Karpas-422 (cell line): Measurements from ENCODE around the gene HIP1. TPM values are rescaled to one million over a fixed set of nuclear protein-coding genes. Genes with fewer than 3 reads are reported as not detected.
"Not testable (repeated sequence)": the region's sequence is repeated elsewhere in the genome, so short reads cannot be mapped to it uniquely, and the experiment has no call there.

Experiments
- DNase-seq: peaks from one replicate; pipeline ENCODE4 v3.0.0-alpha.2; 2015
- H2AFZ ChIP-seq: fragments of 200-600 bp; sonication (generic); 2 replicates; pipeline ENCODE4 v1.6.1; 2014; ENCODE audit warnings: antibody characterized with exemption, low read length, mixed read lengths
- H3K27ac ChIP-seq: fragments of 200-600 bp; sonication (generic); 2 replicates; pipeline ENCODE4 v1.5.1; 2014; ENCODE audit warnings: mild to moderate bottlenecking, low read length, moderate library complexity
- H3K27me3 ChIP-seq: fragments of 200-600 bp; sonication (generic); 2 replicates; pipeline ENCODE4 v1.6.1; 2014; ENCODE audit warnings: low read length, mixed read lengths
- H3K36me3 ChIP-seq: fragments of 200-600 bp; sonication (generic); 2 replicates; pipeline ENCODE4 v1.6.1; 2014; ENCODE audit warnings: low read length, mixed read lengths; ENCODE audit not compliant: insufficient read depth
- H3K4me1 ChIP-seq: fragments of 200-600 bp; sonication (generic); 2 replicates; pipeline ENCODE4 v1.6.1; 2014; ENCODE audit warnings: mild to moderate bottlenecking, low read length, mixed read lengths
- H3K4me2 ChIP-seq: fragments of 200-600 bp; sonication (generic); 2 replicates; pipeline ENCODE4 v1.6.1; 2014; ENCODE audit warnings: low read length, low read depth, mild to moderate bottlenecking; ENCODE audit not compliant: poor library complexity, severe bottlenecking
- H3K4me3 ChIP-seq: fragments of 200-600 bp; sonication (generic); 2 replicates; pipeline ENCODE4 v1.5.1; 2014; ENCODE audit warnings: mild to moderate bottlenecking, antibody characterized with exemption, low read length, mixed read lengths
- H3K79me2 ChIP-seq: fragments of 200-600 bp; sonication (generic); 2 replicates; pipeline ENCODE4 v1.6.1; 2014; ENCODE audit warnings: mild to moderate bottlenecking, low read length, mixed read lengths
- H3K9ac ChIP-seq: fragments of 200-600 bp; sonication (generic); 2 replicates; pipeline ENCODE4 v1.6.0; 2014; ENCODE audit warnings: low read length
- H3K9me2 ChIP-seq: fragments of 200-600 bp; sonication (generic), shearing (Covaris generic); replicated peaks from 2 replicates; pipeline ENCODE4 v1.6.0; 2014; ENCODE audit warnings: mild to moderate bottlenecking, low read length, moderate library complexity; ENCODE audit not compliant: insufficient read depth
- H3K9me3 ChIP-seq: fragments of 300-700, 200-600 bp; sonication (generic); 2 replicates; pipeline ENCODE4 v1.6.1; 2014; ENCODE audit warnings: low read length, mixed read lengths
- H4K20me1 ChIP-seq: fragments of 200-600 bp; sonication (generic); 2 replicates; pipeline ENCODE4 v1.6.1; 2014; ENCODE audit warnings: mild to moderate bottlenecking, antibody characterized with exemption, low read length, low read depth; ENCODE audit not compliant: insufficient read depth
- total RNA-seq: library from RNA; depleted of rRNA; stranded (reverse); fragments of >200 nt; shearing (Covaris generic); gene quantifications from 2 replicates; pipeline ENCODE4 v1.2.3, GENCODE V29; 2014; ENCODE audit warnings: low replicate concordance

The HIP1 gene
- total RNA-seq, 1 experiment from 2014 or later, result 0.34 TPM

GRCh38 chr7:75619636-75620035, 119.1 kb downstream of the HIP1 start:
- Histone ChIP-seq H2AFZ (no peak overlapping the region), H3K4me2 (no peak overlapping the region), H3K9me3 (no peaks in the 10 kb centered on the region), H3K9me2 (no peaks in the 10 kb centered on the region), H3K9ac (no peak overlapping the region), H3K4me1 (peaks cover 7% of the 10 kb centered on the region), H3K27me3 (no peaks in the 10 kb centered on the region), H3K4me3 (no peak overlapping the region), H4K20me1 (no peaks in the 10 kb centered on the region), H3K27ac (no peak overlapping the region), H3K36me3 (no peaks in the 10 kb centered on the region), H3K79me2 (no peaks in the 10 kb centered on the region)
- DNase-seq, result no peak

GRCh38 chr7:75617634-75618234, 121.0 kb downstream of the HIP1 start:
- Histone ChIP-seq H3K27ac (no peak overlapping the region), H3K9ac (no peak overlapping the region), H3K4me3 (no peak overlapping the region), H3K27me3 (no peaks in the 10 kb centered on the region), H3K36me3 (no peaks in the 10 kb centered on the region), H3K4me1 (peaks cover 7% of the 10 kb centered on the region), H2AFZ (no peak overlapping the region), H3K79me2 (no peaks in the 10 kb centered on the region), H3K9me2 (no peaks in the 10 kb centered on the region), H3K4me2 (no peak overlapping the region), H4K20me1 (no peaks in the 10 kb centered on the region), H3K9me3 (no peaks in the 10 kb centered on the region)
- no peak for DNase-seq

- no peak overlapping the region for H3K4me2 ChIP-seq
- H3K27me3 ChIP-seq, result no peaks in the 10 kb centered on the region
- H4K20me1 ChIP-seq, result no peaks in the 10 kb centered on the region
- H3K27ac ChIP-seq, result no peak overlapping the region
- no peak overlapping the region for H2AFZ ChIP-seq
- no peaks in the 10 kb centered on the region for H3K79me2 ChIP-seq
- no peaks in the 10 kb centered on the region for H3K9me3 ChIP-seq
- no peak for DNase-seq
- H3K9ac ChIP-seq, result no peak overlapping the region
- H3K4me1 ChIP-seq, result peaks cover 7% of the 10 kb centered on the region
- H3K9me2 ChIP-seq, result no peaks in the 10 kb centered on the region
- H3K36me3 ChIP-seq, result no peaks in the 10 kb centered on the region
- no peak overlapping the region for H3K4me3 ChIP-seq
Measured at GRCh38 chr7:75616421-75617167, 122.1 kb downstream of the HIP1 start.

GRCh38 chr7:75614401-75614800, 124.3 kb downstream of the HIP1 start:
- Histone ChIP-seq H3K79me2 (no peaks in the 10 kb centered on the region), H2AFZ (no peak overlapping the region), H3K9me3 (no peaks in the 10 kb centered on the region), H3K4me3 (no peak overlapping the region), H3K36me3 (no peaks in the 10 kb centered on the region), H3K4me2 (no peak overlapping the region), H3K4me1 (no peaks in the 10 kb centered on the region), H3K9me2 (no peaks in the 10 kb centered on the region), H3K27ac (no peak overlapping the region), H4K20me1 (no peaks in the 10 kb centered on the region), H3K27me3 (no peaks in the 10 kb centered on the region), H3K9ac (no peak overlapping the region)
- DNase-seq, result no peak

- Histone ChIP-seq H4K20me1 (no peaks in the 10 kb centered on the region), H3K4me3 (no peak overlapping the region), H3K4me2 (no peak overlapping the region), H3K4me1 (no peaks in the 10 kb centered on the region), H2AFZ (no peak overlapping the region), H3K27ac (no peak overlapping the region), H3K36me3 (no peaks in the 10 kb centered on the region), H3K79me2 (no peaks in the 10 kb centered on the region), H3K27me3 (no peaks in the 10 kb centered on the region), H3K9me2 (no peaks in the 10 kb centered on the region), H3K9me3 (no peaks in the 10 kb centered on the region), H3K9ac (no peak overlapping the region)
- no peak for DNase-seq
Measured at GRCh38 chr7:75613351-75613750, 125.4 kb downstream of the HIP1 start.

GRCh38 chr7:75611557-75612178, 127.1 kb downstream of the HIP1 start:
- H3K4me2 ChIP-seq, result no peak overlapping the region
- no peak overlapping the region for H3K9ac ChIP-seq
- H3K4me1 ChIP-seq, result no peaks in the 10 kb centered on the region
- no peaks in the 10 kb centered on the region for H4K20me1 ChIP-seq
- no peak overlapping the region for H3K27ac ChIP-seq
- no peaks in the 10 kb centered on the region for H3K9me3 ChIP-seq
- no peaks in the 10 kb centered on the region for H3K79me2 ChIP-seq
- no peak overlapping the region for H3K4me3 ChIP-seq
- no peak for DNase-seq
- H2AFZ ChIP-seq, result no peak overlapping the region
- no peaks in the 10 kb centered on the region for H3K9me2 ChIP-seq
- no peaks in the 10 kb centered on the region for H3K36me3 ChIP-seq
- no peaks in the 10 kb centered on the region for H3K27me3 ChIP-seq

GRCh38 chr7:75609416-75609815, 129.3 kb downstream of the HIP1 start:
- not testable (repeated sequence) for H3K4me2 ChIP-seq, H3K27ac ChIP-seq, H2AFZ ChIP-seq, H4K20me1 ChIP-seq, DNase-seq, H3K79me2 ChIP-seq, H3K9ac ChIP-seq, H3K9me2 ChIP-seq, H3K27me3 ChIP-seq, H3K4me1 ChIP-seq, H3K9me3 ChIP-seq, H3K36me3 ChIP-seq, H3K4me3 ChIP-seq

GRCh38 chr7:75608451-75609122, 130.2 kb downstream of the HIP1 start:
- Histone ChIP-seq H3K4me1 (no peaks in the 10 kb centered on the region), H3K36me3 (no peaks in the 10 kb centered on the region), H2AFZ (no peak overlapping the region), H3K4me2 (no peak overlapping the region), H3K9me2 (no peaks in the 10 kb centered on the region), H3K9ac (no peak overlapping the region), H3K4me3 (no peak overlapping the region), H4K20me1 (no peaks in the 10 kb centered on the region), H3K9me3 (no peaks in the 10 kb centered on the region), H3K27me3 (no peaks in the 10 kb centered on the region), H3K27ac (no peak overlapping the region), H3K79me2 (no peaks in the 10 kb centered on the region)
- DNase-seq, result no peak
